Embryonic facial prominence (tissue), 1 donor: ENCODE measurements around the gene S100A12.

ENCODE experiments used
- DNase-seq: peaks from one replicate; pipeline ENCODE4 v3.0.0-alpha.2; 2016; ENCODE audit errors: extremely low spot score

Gene S100A12

GRCh38 chr1:153397051-153397923, 21.9 kb upstream of the S100A12 start:
- DNase-seq, result no peak

GRCh38 chr1:153396461-153396860, 21.0 kb upstream of the S100A12 start:
- DNase-seq, result no peak

- DNase-seq, result no peak
Observed at GRCh38 chr1:153395776-153396175, 20.4 kb upstream of the S100A12 start.

- DNase-seq, result no peak
Observed at GRCh38 chr1:153395136-153395685, 19.8 kb upstream of the S100A12 start.

GRCh38 chr1:153394391-153394790, 19.0 kb upstream of the S100A12 start:
- DNase-seq, result no peak

GRCh38 chr1:153393926-153394325, 18.5 kb upstream of the S100A12 start:
- no peak for DNase-seq

- no peak for DNase-seq
Observed at GRCh38 chr1:153392822-153393221, 17.4 kb upstream of the S100A12 start.

- no peak for DNase-seq
Observed at GRCh38 chr1:153392258-153392657, 16.8 kb upstream of the S100A12 start.

GRCh38 chr1:153390938-153391710, 15.7 kb upstream of the S100A12 start, which contains the start of gene S100A8:
Gene S100A8, minus strand, starts transcription at chr1:153391073. Its CDS starts 538 bp downstream, at chr1:153390535.
- DNase-seq, result no peak

GRCh38 chr1:153389973-153390879, 14.8 kb upstream of the S100A12 start:
- DNase-seq, result no peak

- DNase-seq, result no peak
Observed at GRCh38 chr1:153389401-153389800, 14.0 kb upstream of the S100A12 start.

- DNase-seq, result no peak
Observed at GRCh38 chr1:153387785-153388184, 12.4 kb upstream of the S100A12 start.

- no peak for DNase-seq
Observed at GRCh38 chr1:153387001-153387400, 11.6 kb upstream of the S100A12 start.

- DNase-seq, result no peak
Observed at GRCh38 chr1:153386500-153386901, 11.1 kb upstream of the S100A12 start.

GRCh38 chr1:153384958-153385580, 9.6 kb upstream of the S100A12 start:
- DNase-seq, result no peak

GRCh38 chr1:153380711-153381110, 5.3 kb upstream of the S100A12 start:
- DNase-seq, result no peak

- no peak for DNase-seq
Observed at GRCh38 chr1:153379591-153379990, 4.2 kb upstream of the S100A12 start.

GRCh38 chr1:153374071-153374470, 1.4 kb downstream of the S100A12 start:
- DNase-seq, result no peak

- no peak for DNase-seq
Observed at GRCh38 chr1:153372571-153372970, 2.9 kb downstream of the S100A12 start.

- no peak for DNase-seq
Observed at GRCh38 chr1:153371231-153371630, 4.2 kb downstream of the S100A12 start.

- no peak for DNase-seq
Observed at GRCh38 chr1:153370146-153370545, 5.3 kb downstream of the S100A12 start.
